GM23338 (cell line): ENCODE data around the gene LDLRAD3.

Experiments used
- EZH2 ChIP-seq: fragments of 200-600 bp; sonication (generic); IDR thresholded peaks from one replicate; pipeline ENCODE4 v1.8.0; 2017; ENCODE audit warnings: antibody characterized with exemption, mild to moderate bottlenecking, low read depth; ENCODE audit not compliant: unreplicated experiment
- EZH2phosphoT487 ChIP-seq: fragments of 200-600 bp; sonication (generic); IDR thresholded peaks from one replicate; pipeline ENCODE4 v1.8.1; 2018; ENCODE audit warnings: antibody characterized with exemption; ENCODE audit not compliant: unreplicated experiment
- JUNB ChIP-seq: IDR thresholded peaks from one replicate; pipeline ENCODE4 v1.6.1; 2016; ENCODE audit warnings: antibody characterized with exemption; ENCODE audit not compliant: unreplicated experiment
- NANOG ChIP-seq: IDR thresholded peaks from 2 replicates; pipeline ENCODE4 v1.6.1; 2016; ENCODE audit warnings: antibody characterized with exemption, borderline replicate concordance
- POLR2AphosphoS5 ChIP-seq: IDR thresholded peaks from 2 replicates; pipeline ENCODE4 v1.6.1; 2016; ENCODE audit warnings: antibody characterized with exemption, low read depth
- ZNF331 ChIP-seq: fragments of 250-450 bp; sonication (Bioruptor Pico); IDR thresholded peaks from 2 replicates; pipeline ENCODE4 v1.5.0; 2020; ENCODE audit warnings: low read depth, mild to moderate bottlenecking, moderate library complexity
- TF ChIP-seq, protein P1 (sequence below), 2 experiments: fragments of 200-600 bp in 1 of 2; sonication (generic) in 1 of 2; conservative IDR thresholded peaks; 2 replicates each; pipeline versions ENCODE4 v1.5.1 to v1.6.1; 2016 to 2017; ENCODE audit warnings: antibody characterized with exemption in 2 of 2, low read depth in 2 of 2, mild to moderate bottlenecking in 2 of 2, moderate library complexity in 1 of 2
- TF ChIP-seq, protein P2 (sequence below): IDR thresholded peaks from 2 replicates; pipeline ENCODE4 v1.6.1; 2016; ENCODE audit warnings: antibody characterized with exemption
- TF ChIP-seq, protein P3 (sequence below): IDR thresholded peaks from one replicate; pipeline ENCODE4 v1.6.1; 2018; ENCODE audit warnings: antibody characterized with exemption; ENCODE audit not compliant: unreplicated experiment

DNA sequence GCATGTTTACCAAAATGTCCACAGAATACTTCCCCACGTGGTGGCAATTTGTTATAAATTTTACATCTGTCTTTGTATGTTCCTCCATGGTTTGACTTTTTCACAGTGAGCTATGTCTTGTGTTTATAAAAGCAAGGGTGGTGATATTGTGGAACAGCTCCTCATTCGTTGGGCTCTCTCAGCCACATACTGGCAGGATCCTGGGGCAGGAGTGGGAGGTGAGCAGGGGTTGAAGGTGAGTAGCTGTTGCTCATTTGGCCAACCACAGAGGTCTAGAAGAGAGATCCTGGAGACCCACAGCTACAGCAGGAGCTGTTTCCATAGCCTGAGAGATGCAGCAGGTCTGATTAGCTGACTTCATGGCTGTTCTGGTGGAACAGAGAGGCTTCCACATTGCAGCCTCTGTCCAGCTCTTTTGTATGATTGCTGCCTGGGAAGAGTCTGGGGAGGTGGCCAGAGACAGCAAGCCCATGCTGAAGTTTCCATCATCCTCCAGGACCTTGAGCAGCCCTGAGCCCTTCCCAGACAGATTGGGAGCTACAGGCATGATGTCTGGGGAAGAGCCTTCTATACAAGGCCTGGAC lies 128.1 kb downstream of the LDLRAD3 start:
- TF ChIP-seq, protein P1, sequence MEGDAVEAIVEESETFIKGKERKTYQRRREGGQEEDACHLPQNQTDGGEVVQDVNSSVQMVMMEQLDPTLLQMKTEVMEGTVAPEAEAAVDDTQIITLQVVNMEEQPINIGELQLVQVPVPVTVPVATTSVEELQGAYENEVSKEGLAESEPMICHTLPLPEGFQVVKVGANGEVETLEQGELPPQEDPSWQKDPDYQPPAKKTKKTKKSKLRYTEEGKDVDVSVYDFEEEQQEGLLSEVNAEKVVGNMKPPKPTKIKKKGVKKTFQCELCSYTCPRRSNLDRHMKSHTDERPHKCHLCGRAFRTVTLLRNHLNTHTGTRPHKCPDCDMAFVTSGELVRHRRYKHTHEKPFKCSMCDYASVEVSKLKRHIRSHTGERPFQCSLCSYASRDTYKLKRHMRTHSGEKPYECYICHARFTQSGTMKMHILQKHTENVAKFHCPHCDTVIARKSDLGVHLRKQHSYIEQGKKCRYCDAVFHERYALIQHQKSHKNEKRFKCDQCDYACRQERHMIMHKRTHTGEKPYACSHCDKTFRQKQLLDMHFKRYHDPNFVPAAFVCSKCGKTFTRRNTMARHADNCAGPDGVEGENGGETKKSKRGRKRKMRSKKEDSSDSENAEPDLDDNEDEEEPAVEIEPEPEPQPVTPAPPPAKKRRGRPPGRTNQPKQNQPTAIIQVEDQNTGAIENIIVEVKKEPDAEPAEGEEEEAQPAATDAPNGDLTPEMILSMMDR (conservative IDR thresholded peaks at IDR 0.05; ENCODE audit: low read depth in 2 of 2) = no peak
- no peak for TF ChIP-seq EZH2
- TF ChIP-seq, protein P2, sequence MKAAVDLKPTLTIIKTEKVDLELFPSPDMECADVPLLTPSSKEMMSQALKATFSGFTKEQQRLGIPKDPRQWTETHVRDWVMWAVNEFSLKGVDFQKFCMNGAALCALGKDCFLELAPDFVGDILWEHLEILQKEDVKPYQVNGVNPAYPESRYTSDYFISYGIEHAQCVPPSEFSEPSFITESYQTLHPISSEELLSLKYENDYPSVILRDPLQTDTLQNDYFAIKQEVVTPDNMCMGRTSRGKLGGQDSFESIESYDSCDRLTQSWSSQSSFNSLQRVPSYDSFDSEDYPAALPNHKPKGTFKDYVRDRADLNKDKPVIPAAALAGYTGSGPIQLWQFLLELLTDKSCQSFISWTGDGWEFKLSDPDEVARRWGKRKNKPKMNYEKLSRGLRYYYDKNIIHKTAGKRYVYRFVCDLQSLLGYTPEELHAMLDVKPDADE = no peak
- TF ChIP-seq ZNF331 (CRISPR knock-in tag) = no peak
- TF ChIP-seq NANOG = no peak
- no peak for TF ChIP-seq EZH2phosphoT487
- TF ChIP-seq, protein P3, sequence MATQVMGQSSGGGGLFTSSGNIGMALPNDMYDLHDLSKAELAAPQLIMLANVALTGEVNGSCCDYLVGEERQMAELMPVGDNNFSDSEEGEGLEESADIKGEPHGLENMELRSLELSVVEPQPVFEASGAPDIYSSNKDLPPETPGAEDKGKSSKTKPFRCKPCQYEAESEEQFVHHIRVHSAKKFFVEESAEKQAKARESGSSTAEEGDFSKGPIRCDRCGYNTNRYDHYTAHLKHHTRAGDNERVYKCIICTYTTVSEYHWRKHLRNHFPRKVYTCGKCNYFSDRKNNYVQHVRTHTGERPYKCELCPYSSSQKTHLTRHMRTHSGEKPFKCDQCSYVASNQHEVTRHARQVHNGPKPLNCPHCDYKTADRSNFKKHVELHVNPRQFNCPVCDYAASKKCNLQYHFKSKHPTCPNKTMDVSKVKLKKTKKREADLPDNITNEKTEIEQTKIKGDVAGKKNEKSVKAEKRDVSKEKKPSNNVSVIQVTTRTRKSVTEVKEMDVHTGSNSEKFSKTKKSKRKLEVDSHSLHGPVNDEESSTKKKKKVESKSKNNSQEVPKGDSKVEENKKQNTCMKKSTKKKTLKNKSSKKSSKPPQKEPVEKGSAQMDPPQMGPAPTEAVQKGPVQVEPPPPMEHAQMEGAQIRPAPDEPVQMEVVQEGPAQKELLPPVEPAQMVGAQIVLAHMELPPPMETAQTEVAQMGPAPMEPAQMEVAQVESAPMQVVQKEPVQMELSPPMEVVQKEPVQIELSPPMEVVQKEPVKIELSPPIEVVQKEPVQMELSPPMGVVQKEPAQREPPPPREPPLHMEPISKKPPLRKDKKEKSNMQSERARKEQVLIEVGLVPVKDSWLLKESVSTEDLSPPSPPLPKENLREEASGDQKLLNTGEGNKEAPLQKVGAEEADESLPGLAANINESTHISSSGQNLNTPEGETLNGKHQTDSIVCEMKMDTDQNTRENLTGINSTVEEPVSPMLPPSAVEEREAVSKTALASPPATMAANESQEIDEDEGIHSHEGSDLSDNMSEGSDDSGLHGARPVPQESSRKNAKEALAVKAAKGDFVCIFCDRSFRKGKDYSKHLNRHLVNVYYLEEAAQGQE = no peak
- no peak for TF ChIP-seq POLR2AphosphoS5
- TF ChIP-seq JUNB = no peak
